DOHH2 (cell line): ENCODE data around the gene RNF19B.

Experiments used
- CTCF ChIP-seq: fragments of 200-600 bp; sonication (generic); IDR thresholded peaks from one replicate; pipeline ENCODE4 v1.5.1; 2014; ENCODE audit warnings: antibody characterized with exemption, mild to moderate bottlenecking, low read depth, low read length; ENCODE audit not compliant: poor library complexity, severe bottlenecking
- EZH2phosphoT487 ChIP-seq: fragments of 200-600 bp; sonication (generic); IDR thresholded peaks from 2 replicates; pipeline ENCODE4 v1.6.1; 2017; ENCODE audit warnings: borderline replicate concordance, mild to moderate bottlenecking, antibody characterized with exemption, low read length, moderate library complexity, mixed read lengths

GRCh38 chr1:32989160-32990050 lies 24.8 kb upstream of the RNF19B start:
- TF ChIP-seq EZH2phosphoT487 (no peak), CTCF (no peak)
